Measurements from ENCODE around the gene RUFY3.
"Not testable (repeated sequence)": the region's sequence is repeated elsewhere in the genome, so short reads cannot be mapped to it uniquely, and the experiment has no call there.

The RUFY3 gene

GRCh38 chr4:70839589-70840093 lies 117.9 kb downstream of the RUFY3 start, which contains the start of gene GRSF1:
Gene GRSF1 (minus strand): TSS chr4:70839890. CDS start chr4:70839827, 63 bp downstream.
- peak; percentile 24 to 94 (median 86) for DNase-seq

DNA sequence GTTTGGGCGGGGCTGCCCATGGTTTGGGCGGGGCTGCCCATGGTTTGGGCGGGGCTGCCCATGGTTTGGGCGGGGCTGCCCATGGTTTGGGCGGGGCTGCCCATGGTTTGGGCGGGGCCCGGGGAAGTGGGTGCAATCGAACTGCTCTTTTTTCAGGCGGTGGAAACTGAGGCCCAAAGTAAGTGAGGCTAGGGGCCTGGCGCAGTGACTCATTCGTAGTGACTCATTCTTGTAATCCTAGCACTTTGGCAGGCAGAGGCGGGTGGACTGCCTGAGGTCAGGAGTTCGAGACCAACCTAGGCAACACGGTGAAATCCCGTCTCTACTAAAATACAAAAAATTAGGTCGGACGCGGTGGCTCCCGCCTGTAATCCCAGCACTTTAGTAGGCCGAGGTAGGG lies 118.4 kb downstream of the RUFY3 start:
- DNase-seq: peak in 29 of 58 donors; percentile 1 to 51 (median 23)

DNA sequence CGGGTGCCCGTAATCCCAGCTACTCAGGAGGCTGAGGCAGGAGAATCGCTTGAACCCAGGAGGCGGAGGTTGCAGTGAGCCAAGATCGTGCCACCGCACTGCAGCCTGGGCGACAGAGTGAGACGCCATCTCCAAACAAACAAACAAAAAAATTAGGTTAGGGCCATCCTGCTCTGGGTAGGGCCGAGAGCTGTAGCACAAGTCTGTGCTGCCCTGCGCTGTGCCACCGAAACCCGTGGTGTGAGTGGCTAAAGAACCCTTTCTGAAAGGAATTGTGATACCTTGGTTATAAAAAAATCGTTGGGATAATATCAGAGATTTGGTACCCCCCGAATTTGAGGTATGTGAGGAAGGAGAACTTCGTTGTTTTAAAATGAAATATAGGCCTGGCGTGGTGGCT lies 118.9 kb downstream of the RUFY3 start:
- not testable (repeated sequence) for DNase-seq

GRCh38 chr4:70841211-70841610 lies 119.4 kb downstream of the RUFY3 start:
- DNase-seq: no peak

GRCh38 chr4:70841951-70842350 lies 120.2 kb downstream of the RUFY3 start:
- DNase-seq: no peak

- no peak for DNase-seq
Measured at GRCh38 chr4:70842761-70843435, 121.1 kb downstream of the RUFY3 start.

- no peak for DNase-seq
Measured at GRCh38 chr4:70844180-70844579, 122.4 kb downstream of the RUFY3 start.

DNA sequence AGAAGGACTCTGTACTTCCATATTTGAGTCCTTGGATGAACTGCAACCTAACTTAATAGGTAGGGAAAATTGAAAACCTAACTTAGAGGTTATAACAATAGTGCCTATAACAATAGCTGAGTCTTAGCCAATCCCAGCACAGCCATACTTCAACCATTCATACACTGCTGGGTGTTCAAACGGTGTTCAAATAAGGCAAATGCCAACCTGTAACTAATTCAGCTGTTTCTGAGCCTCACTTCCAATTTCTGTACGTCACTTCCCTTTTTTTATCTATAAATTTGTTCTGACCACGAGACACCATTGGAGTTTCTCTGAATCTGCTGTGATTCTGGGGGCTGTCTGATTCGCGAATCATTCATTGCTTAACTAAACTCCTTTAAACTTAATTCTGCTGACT lies 127.5 kb downstream of the RUFY3 start:
- no peak for DNase-seq

GRCh38 chr4:70855464-70855863 lies 133.7 kb downstream of the RUFY3 start:
- DNase-seq: no peak

Measured in anterior cingulate cortex (tissue), 58 donors.